ENCODE measurements around the gene SLC38A11. TPM values are rescaled to one million over a fixed set of nuclear protein-coding genes. Genes with fewer than 3 reads are reported as not detected.

SLC38A11 gene
- total RNA-seq, 4 donors from 2014 or later, result 2.4 to 12.0 (median 3.3) TPM; not detected in 1

- no peaks in the 10 kb centered on the region for H3K36me3 ChIP-seq
- WGBS, 2 donors (ENCODE audit: low coverage in 1 of 2), result 79 to 86% methylated on average over 4 of the region's 4 CpGs
- H3K4me1 ChIP-seq, result peaks cover 0 to 14% (median 0%) of the 10 kb centered on the region in 4 donors
- H3K4me3 ChIP-seq, result no peak overlapping the region
- in situ Hi-C loops (cut with MboI; ENCODE audit: low pct_ligation_motif_present in 1 of 4, low pct_unique_long_range_greater_than_20kb in 1 of 4, low sequenced_read_pairs in 3 of 4) (no loop called here), intact Hi-C loops (cut with DNase I; ENCODE audit: low total_unique reads) (loop anchor here (10.0 kb wide), 1 partner anchor 112 kb away; no protein-coding TSS in a partner anchor)
- H3K27ac ChIP-seq, result no peak overlapping the region
- no peak for DNase-seq
- no peaks in the 10 kb centered on the region for H3K9me3 ChIP-seq
- H3K27me3 ChIP-seq, result no peaks in the 10 kb centered on the region
- TF ChIP-seq, protein P1, sequence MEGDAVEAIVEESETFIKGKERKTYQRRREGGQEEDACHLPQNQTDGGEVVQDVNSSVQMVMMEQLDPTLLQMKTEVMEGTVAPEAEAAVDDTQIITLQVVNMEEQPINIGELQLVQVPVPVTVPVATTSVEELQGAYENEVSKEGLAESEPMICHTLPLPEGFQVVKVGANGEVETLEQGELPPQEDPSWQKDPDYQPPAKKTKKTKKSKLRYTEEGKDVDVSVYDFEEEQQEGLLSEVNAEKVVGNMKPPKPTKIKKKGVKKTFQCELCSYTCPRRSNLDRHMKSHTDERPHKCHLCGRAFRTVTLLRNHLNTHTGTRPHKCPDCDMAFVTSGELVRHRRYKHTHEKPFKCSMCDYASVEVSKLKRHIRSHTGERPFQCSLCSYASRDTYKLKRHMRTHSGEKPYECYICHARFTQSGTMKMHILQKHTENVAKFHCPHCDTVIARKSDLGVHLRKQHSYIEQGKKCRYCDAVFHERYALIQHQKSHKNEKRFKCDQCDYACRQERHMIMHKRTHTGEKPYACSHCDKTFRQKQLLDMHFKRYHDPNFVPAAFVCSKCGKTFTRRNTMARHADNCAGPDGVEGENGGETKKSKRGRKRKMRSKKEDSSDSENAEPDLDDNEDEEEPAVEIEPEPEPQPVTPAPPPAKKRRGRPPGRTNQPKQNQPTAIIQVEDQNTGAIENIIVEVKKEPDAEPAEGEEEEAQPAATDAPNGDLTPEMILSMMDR (IDR thresholded peaks at IDR 0.05), result no peak
- TF ChIP-seq POLR2A (IDR thresholded peaks at IDR 0.05) (no peak), POLR2AphosphoS5 (IDR thresholded peaks at IDR 0.05) (no peak), EP300 (IDR thresholded peaks at IDR 0.05; ENCODE audit: low read depth) (no peak)
Observed at GRCh38 chr2:164847291-164847690, 108.0 kb downstream of the SLC38A11 start.

DNA sequence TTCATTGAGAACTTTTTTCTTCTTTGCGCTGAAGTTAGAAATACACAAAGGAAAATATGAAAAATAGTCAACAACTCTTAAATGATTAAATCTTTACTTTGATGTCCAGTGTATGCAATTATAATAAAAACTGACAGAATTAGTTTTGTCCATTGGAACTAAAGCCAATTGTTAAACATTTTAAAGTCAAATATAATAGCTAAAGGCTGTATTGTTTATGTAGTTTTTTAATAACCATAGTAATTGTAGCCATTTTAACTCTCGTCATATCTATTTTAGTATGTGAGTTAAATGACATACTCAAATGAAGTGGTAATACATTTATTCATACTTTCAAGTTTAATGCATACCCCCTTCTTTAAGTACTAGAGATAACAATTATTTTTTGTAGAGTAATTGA lies 109.0 kb downstream of the SLC38A11 start:
- WGBS, 2 donors (ENCODE audit: low coverage in 1 of 2), result 56 to 97% methylated on average over 2 of the region's 2 CpGs
- intact Hi-C loops (cut with DNase I; ENCODE audit: low total_unique reads) (loop anchor here (10.0 kb wide), 1 partner anchor 111 kb away; no protein-coding TSS in a partner anchor), in situ Hi-C loops (cut with MboI; ENCODE audit: low pct_ligation_motif_present in 1 of 4, low pct_unique_long_range_greater_than_20kb in 1 of 4, low sequenced_read_pairs in 3 of 4) (no loop called here)
- no peaks in the 10 kb centered on the region for H3K27me3 ChIP-seq
- TF ChIP-seq, protein P1 (IDR thresholded peaks at IDR 0.05), result no peak
- TF ChIP-seq POLR2A (IDR thresholded peaks at IDR 0.05), result no peak
- no peak for TF ChIP-seq EP300 (IDR thresholded peaks at IDR 0.05; ENCODE audit: low read depth)
- TF ChIP-seq POLR2AphosphoS5 (IDR thresholded peaks at IDR 0.05), result no peak
- no peaks in the 10 kb centered on the region for H3K36me3 ChIP-seq
- no peak for DNase-seq
- H3K9me3 ChIP-seq, result no peaks in the 10 kb centered on the region
- H3K27ac ChIP-seq, result no peak overlapping the region
- peaks cover 0 to 16% (median 0%) of the 10 kb centered on the region in 4 donors for H3K4me1 ChIP-seq
- no peak overlapping the region for H3K4me3 ChIP-seq

Small RNAs within 50 kb of the gene (small RNA-seq; reads per million reads assigned to genes)
- gene RNA5SP110, result 0 reads per million in 4 donors
- gene RNA5SP111, result 0 to 0.35 (median 0) reads per million in 4 donors

Other genes starting within 250 kb of the SLC38A11 start
- 100 to 1,000 TPM in 1 of 4 donors, 10 to 100 TPM in 3; 21.7 to 129 (median 30.7) TPM for gene COBLL1, start 113.7 kb downstream of the SLC38A11 start, total RNA-seq
- gene SCN3A, start 248.5 kb upstream of the SLC38A11 start, total RNA-seq, result 1 to 10 TPM in 2 of 4 donors, under 1 TPM in 2; 0.60 to 2.5 (median 1.4) TPM